ENCODE data around the gene BANP. TPM values are rescaled to one million over a fixed set of nuclear protein-coding genes. Genes with fewer than 3 reads are reported as not detected.

The BANP gene
- polyA plus RNA-seq, 1 of the 3 experiments (the other 2 are of a cell fraction): 16.8 TPM

GRCh38 chr16:88067530-88068411 is 116.5 kb downstream of the BANP start:
- Histone ChIP-seq H3K79me2 (ENCODE audit: insufficient read depth) (no peaks in the 10 kb centered on the region), H3K27me3 (ENCODE audit: insufficient read depth) (no peaks in the 10 kb centered on the region), H4K20me1 (ENCODE audit: insufficient read depth) (no peaks in the 10 kb centered on the region), H3K4me3 (ENCODE audit: low read depth in 2 of 2, low read length in 1 of 2) (no peak overlapping the region), H3F3A (replicated peaks; ENCODE audit: insufficient read depth) (no peaks in the 10 kb centered on the region), H3K9me3 (no peaks in the 10 kb centered on the region), H2AFZ (ENCODE audit: low read depth) (no peak overlapping the region), H3K4me2 (no peak overlapping the region), H3K9me2 (no peaks in the 10 kb centered on the region), H3K36me3 (replicated peaks in 1 of 2; ENCODE audit: control insufficient read depth in 1 of 2, insufficient read depth in 2 of 2, low read length in 1 of 2) (peaks cover 0 to 17% of the 10 kb centered on the region in 2 experiments), H3K27ac (ENCODE audit: low read depth in 2 of 2, low read length in 1 of 2) (no peak overlapping the region), H3K9ac (no peak overlapping the region), H3K4me1 (ENCODE audit: control insufficient read depth in 1 of 2, insufficient read depth in 2 of 2, low read depth in 1 of 2, low read length in 1 of 2) (peaks cover 0 to 21% of the 10 kb centered on the region in 2 experiments; a peak in 2 of 4 replicates)
- TF ChIP-seq TEAD4 (IDR thresholded peaks at IDR 0.05; ENCODE audit: borderline replicate concordance, insufficient read depth) (no peak), EP300 (IDR thresholded peaks at IDR 0.05; ENCODE audit: borderline replicate concordance in 1 of 2, low read depth in 1 of 2, low read length in 1 of 2) (no peak), NRF1 (IDR thresholded peaks at IDR 0.05; ENCODE audit: low read depth, low read length) (no peak), ELF1 (IDR thresholded peaks at IDR 0.05) (no peak), CTCF (IDR thresholded peaks at IDR 0.05) (no peak), MXI1 (IDR thresholded peaks at IDR 0.05; ENCODE audit: low read depth, low read length) (no peak), RXRA (IDR thresholded peaks at IDR 0.05; ENCODE audit: borderline replicate concordance, low read depth) (no peak), CHD2 (IDR thresholded peaks at IDR 0.05; ENCODE audit: low read length, partially characterized antibody) (no peak), TCF12 (IDR thresholded peaks at IDR 0.05) (no peak), TAF1 (IDR thresholded peaks at IDR 0.05; ENCODE audit: borderline replicate concordance, low read depth, low read length) (no peak), EZH2phosphoT487 (IDR thresholded peaks at IDR 0.05; ENCODE audit: borderline replicate concordance, low read depth) (no peak), JUND (IDR thresholded peaks at IDR 0.05) (no peak), REST (IDR thresholded peaks at IDR 0.05; ENCODE audit: low read depth, low read length) (no peak), FOXJ3 (CRISPR knock-in tag; IDR thresholded peaks at IDR 0.05) (no peak), YY1 (IDR thresholded peaks at IDR 0.05; ENCODE audit: low read depth) (no peak), RAD21 (IDR thresholded peaks at IDR 0.05; ENCODE audit: low read length) (no peak), SIN3A (IDR thresholded peaks at IDR 0.05; ENCODE audit: borderline replicate concordance, low read depth, low read length) (no peak), RCOR1 (IDR thresholded peaks at IDR 0.05; ENCODE audit: low read length) (no peak), MEF2A (IDR thresholded peaks at IDR 0.05; ENCODE audit: borderline replicate concordance, low read depth) (no peak), GATA2 (CRISPR knock-in tag; IDR thresholded peaks at IDR 0.05) (no peak)
- CTCF ChIA-PET: interaction anchor here (0.8 to 1.1 kb wide), 2 partner anchors 13 to 289 kb away, joined by 3 read pairs; no protein-coding TSS in a partner anchor
- 94% methylated on average over 26 of the region's 40 CpGs for WGBS (ENCODE audit: low lambda C conversion rate)
- no peak for DNase-seq
- POLR2A ChIA-PET: interaction anchor here (0.5 kb wide), 1 partner anchor 181 kb away, joined by 3 read pairs; no protein-coding TSS in a partner anchor
